HepG2 (cell line): Measurements from ENCODE around the gene CMIP. TPM values are rescaled to one million over a fixed set of nuclear protein-coding genes. Genes with fewer than 3 reads are reported as not detected.

Source experiments
- ATAC-seq: fragments of 200-7000 bp; cut with Tn5 transposase; 3 replicates; pipeline ENCODE4 v1.9.1; 2020; ENCODE audit warnings: mild to moderate bottlenecking, moderate library complexity
- BruUV-seq: library from RNA; stranded (reverse); fragments of 400-500 nt; replicated peaks from 2 replicates; lab custom pipeline; 2021; lab: Mats Ljungman, UMichigan
- CTCF ChIA-PET: fragments of 300-600 bp; formaldehyde crosslinking; extraction: SDS; loops from one replicate; lab custom pipeline; 2021; ENCODE audit warnings: low total read pairs, inconsistent platforms, low intra/inter-chr PET ratio; lab: Yijun Ruan, JAX
- POLR2A ChIA-PET: fragments of 350-600 bp; sonication (Branson Sonifier 250); formaldehyde crosslinking; loops from one replicate; lab custom pipeline; 2020; ENCODE audit warnings: antibody characterized with exemption, inconsistent platforms; lab: Yijun Ruan, JAX
- DNase-seq: peaks from one replicate; pipeline ENCODE4 v3.0.0-alpha.2; 2015; ENCODE audit warnings: low spot score
- FAIRE-seq: peaks from 3 replicates; lab custom pipeline; 2011; peaks lifted over from hg19 to GRCh38; lab: Jason Lieb, UNC
- H2AFZ ChIP-seq: one replicate; pipeline ENCODE4 v1.6.1; 2011; ENCODE audit warnings: low read length, inconsistent platforms
- H3K27ac ChIP-seq: fragments of 300-600 bp; 3 replicates; pipeline ENCODE4 v1.8.0; 2011; ENCODE audit warnings: mixed run types, mild to moderate bottlenecking, mixed read lengths, low read length, inconsistent platforms; ENCODE audit not compliant: insufficient read depth; ENCODE audit errors: extremely low read length
- H3K27me3 ChIP-seq, 2 experiments: fragments of 200-600 bp in 1 of 2; 2 replicates in 1 of 2; 3 replicates in 1 of 2; pipeline versions ENCODE4 v1.6.0 to v1.8.0; 2011; ENCODE audit warnings: low read length in 2 of 2, mild to moderate bottlenecking in 2 of 2, moderate library complexity in 2 of 2, inconsistent platforms in 1 of 2; ENCODE audit not compliant: insufficient read depth in 2 of 2, control insufficient read depth in 1 of 2
- H3K36me3 ChIP-seq, 2 experiments: fragments of 200-600 bp in 1 of 2; replicated peaks in 1 of 2; 2 replicates in 1 of 2; 3 replicates in 1 of 2; pipeline versions ENCODE4 v1.5.1 to v1.8.0; 2011; ENCODE audit warnings: low read length in 2 of 2, inconsistent platforms in 1 of 2; ENCODE audit not compliant: insufficient read depth in 2 of 2, control insufficient read depth in 1 of 2
- H3K4me1 ChIP-seq: 2 replicates; pipeline ENCODE4 v1.5.1; 2012; ENCODE audit warnings: low read length, inconsistent platforms; ENCODE audit not compliant: insufficient read depth
- H3K4me2 ChIP-seq: 2 replicates; pipeline ENCODE4 v1.6.0; 2011; ENCODE audit warnings: low read depth, low read length, inconsistent platforms
- H3K4me3 ChIP-seq, 3 experiments: fragments of 200-600 bp in 1 of 3; sonication (generic), shearing (Covaris generic) in 1 of 3; replicated peaks in 1 of 3; 2 replicates each; pipeline ENCODE4 v1.5.1; 2011 to 2016; ENCODE audit warnings: low read length in 3 of 3, inconsistent platforms in 2 of 3, low read depth in 2 of 3, mild to moderate bottlenecking in 2 of 3, control low read depth in 1 of 3, mixed read lengths in 1 of 3; ENCODE audit not compliant: insufficient read depth in 1 of 3
- H3K79me2 ChIP-seq: one replicate; pipeline ENCODE4 v1.6.1; 2011; ENCODE audit warnings: low read length, inconsistent platforms; ENCODE audit not compliant: insufficient read depth
- H3K9ac ChIP-seq: 2 replicates; pipeline ENCODE4 v1.6.0; 2011; ENCODE audit warnings: mild to moderate bottlenecking, low read depth, low read length, inconsistent platforms; ENCODE audit not compliant: insufficient read depth
- H3K9me3 ChIP-seq: 2 replicates; pipeline ENCODE4 v1.5.1; 2012; ENCODE audit warnings: mild to moderate bottlenecking, low read length
- H4K20me1 ChIP-seq: 2 replicates; pipeline ENCODE4 v1.6.0; 2011; ENCODE audit warnings: inconsistent platforms, mild to moderate bottlenecking, low read length, moderate library complexity; ENCODE audit not compliant: insufficient read depth
- CSRNP1 ChIP-seq: sonication (generic); formaldehyde crosslinking; IDR thresholded peaks from 2 replicates; pipeline ENCODE4 v1.8.1; 2023; ENCODE audit warnings: mild to moderate bottlenecking, missing genetic modification reagents
- FLYWCH1 ChIP-seq: sonication (generic); formaldehyde crosslinking; IDR thresholded peaks from 2 replicates; pipeline ENCODE4 v1.8.1; 2023; ENCODE audit warnings: mild to moderate bottlenecking, missing genetic modification reagents
- KAT7 ChIP-seq: IDR thresholded peaks from 2 replicates; pipeline ENCODE4 v1.6.1; 2018; ENCODE audit warnings: borderline replicate concordance, missing compliant biosample characterization
- MAX ChIP-seq: IDR thresholded peaks from 2 replicates; pipeline ENCODE4 v1.6.1; 2012; ENCODE audit warnings: inconsistent platforms
- MXD4 ChIP-seq: IDR thresholded peaks from 2 replicates; pipeline ENCODE4 v1.6.1; 2016; ENCODE audit warnings: mild to moderate bottlenecking, missing biosample characterization, missing genetic modification reagents
- NPAS2 ChIP-seq: sonication (generic); formaldehyde crosslinking; IDR thresholded peaks from 2 replicates; pipeline ENCODE4 v1.8.0; 2022; ENCODE audit warnings: mild to moderate bottlenecking, missing genetic modification reagents, borderline replicate concordance
- TGIF2 ChIP-seq: IDR thresholded peaks from 2 replicates; pipeline ENCODE4 v1.6.1; 2016; ENCODE audit warnings: control low read depth, missing compliant biosample characterization
- ZNF20 ChIP-seq: sonication (generic); formaldehyde crosslinking; IDR thresholded peaks from 2 replicates; pipeline ENCODE4 v1.4.0; 2020; ENCODE audit warnings: mild to moderate bottlenecking, moderate library complexity, missing genetic modification reagents
- ZNF280B ChIP-seq: sonication (generic); formaldehyde crosslinking; IDR thresholded peaks from 2 replicates; pipeline ENCODE4 v1.5.0; 2020; ENCODE audit warnings: missing genetic modification reagents, mild to moderate bottlenecking, borderline replicate concordance
- ZNF468 ChIP-seq: sonication (generic); formaldehyde crosslinking; IDR thresholded peaks from 2 replicates; pipeline ENCODE4 v1.8.0; 2022; ENCODE audit warnings: mild to moderate bottlenecking, moderate library complexity, missing genetic modification reagents
- ZNF510 ChIP-seq: sonication (generic); formaldehyde crosslinking; IDR thresholded peaks from 2 replicates; pipeline ENCODE4 v1.4.0; 2020; ENCODE audit warnings: low read depth, mild to moderate bottlenecking, missing genetic modification reagents
- ZNF646 ChIP-seq: sonication (generic); formaldehyde crosslinking; IDR thresholded peaks from 2 replicates; pipeline ENCODE4 v1.9.0; 2021; ENCODE audit warnings: mild to moderate bottlenecking, missing genetic modification reagents
- WGBS: methylation state at CpG from one replicate; pipeline ENCODE4 v1.1.6; 2017; ENCODE audit warnings: low lambda C conversion rate; 5-methylcytosine and 5-hydroxymethylcytosine counted together
- in situ Hi-C: cut with HindIII; loops from 2 replicates; pipeline ENCODE4 v1.10.0; 2017; ENCODE audit warnings: low pct_unique_long_range_greater_than_20kb; ENCODE audit not compliant: extremely low pct_ligation_motif_present
- intact Hi-C: fragments of 100-400 bp; cut with micrococcal nuclease; formaldehyde crosslinking; loops from one replicate; pipeline ENCODE4 v1.10.0; 2022; ENCODE audit not compliant: unreplicated experiment
- polyA plus RNA-seq, 8 experiments: library from polyadenylated mRNA; depleted of rRNA in 3 of 8; stranded (reverse) in 7 of 8; unstranded in 1 of 8; fragments of >200 nt; fragmentation: Illumina TruSeq in 4 of 8; extraction: Trizol in 4 of 8; gene quantifications; 2 replicates each; pipeline versions ENCODE4 v1.2.1 to v1.2.3, GENCODE V29; 2011 to 2016; ENCODE audit warnings: low read depth in 4 of 8, missing spikeins in 1 of 8, mixed read lengths in 1 of 8; ENCODE audit not compliant: insufficient read depth in 1 of 8
- total RNA-seq, 5 experiments: library from RNA; depleted of rRNA; stranded (reverse); fragments of >200 nt; fragmentation: Illumina TruSeq; extraction: Trizol; gene quantifications; 2 replicates each; pipeline ENCODE4 v1.2.3, GENCODE V29; 2016; ENCODE audit warnings: low read depth in 1 of 5

The CMIP gene
- total and polyA plus RNA-seq, 2 of the 13 experiments (the other 11 are each of a cell fraction or from before 2014, with no cell fraction given): 10.9 to 18.1 TPM

GRCh38 chr16:81582655-81583441, 138.2 kb downstream of the CMIP start:
- Histone ChIP-seq H3K9me3 (no peaks in the 10 kb centered on the region), H3K4me2 (peak overlapping the region; percentile 38), H3K4me3 (no peak overlapping the region), H2AFZ (no peak overlapping the region), H3K27ac (peak overlapping the region; percentile 58), H3K9ac (peak overlapping the region; percentile 4; the same call in 1 of the 2 replicates), H3K79me2 (peaks cover 74% of the 10 kb centered on the region), H3K36me3 (peaks cover 6 to 41% of the 10 kb centered on the region in 2 experiments), H4K20me1 (peaks cover 63% of the 10 kb centered on the region; the same call in 1 of the 2 replicates), H3K4me1 (peaks cover 85% of the 10 kb centered on the region), H3K27me3 (no peaks in the 10 kb centered on the region)
- FAIRE-seq (peak; percentile 44), ATAC-seq (peak; percentile 69), DNase-seq (peak; percentile 79)
- POLR2A ChIA-PET: interaction anchor here (0.5 to 2.5 kb wide), 12 partner anchors 8 to 268 kb away, joined by 3 to 22 read pairs (median 4); partner anchors contain the start of gene GAN
- in situ Hi-C loops: no loop called here
- BruUV-seq: no TSS peak
- CTCF ChIA-PET: interaction anchor here (0.9 kb wide), 1 partner anchor 180 kb away, joined by 3 read pairs; no protein-coding TSS in a partner anchor
- intact Hi-C loops: loop anchor here (1.0 to 5.0 kb wide), 4 partner anchors 30 to 181 kb away; no protein-coding TSS in a partner anchor
- WGBS: 34% methylated on average over 20 of the region's 21 CpGs
- 0 out of 2 replicates have a peak, but pooled peaks have one; percentile 28 for TF ChIP-seq MXD4 (CRISPR knock-in tag)
- peak; percentile 74; the same call in 1 of the 2 replicates for TF ChIP-seq ZNF280B
- TF ChIP-seq ZNF468: no peak
- no peak for TF ChIP-seq ZNF510 (CRISPR knock-in tag)
- no peak for TF ChIP-seq ZNF20 (CRISPR knock-in tag)
- TF ChIP-seq TGIF2 (CRISPR knock-in tag): peak; percentile 59; the same call in 1 of the 2 replicates
- 0 out of 2 replicates have a peak, but pooled peaks have one; percentile 27 for TF ChIP-seq ZNF646 (CRISPR knock-in tag)
- peak; percentile 55 for TF ChIP-seq MAX
- TF ChIP-seq NPAS2 (CRISPR knock-in tag): no peak
- TF ChIP-seq FLYWCH1 (CRISPR knock-in tag): no peak
- 0 out of 2 replicates have a peak, but pooled peaks have one; percentile 27 for TF ChIP-seq KAT7 (CRISPR knock-in tag)
- 0 out of 2 replicates have a peak, but pooled peaks have one; percentile 26 for TF ChIP-seq CSRNP1
